Activated CD4-positive, alpha-beta memory T cell treated with anti-CD3 and anti-CD28 coated beads for 36 hours (primary cell): ENCODE measurements around the gene CEACAM3. TPM values are rescaled to one million over a fixed set of nuclear protein-coding genes. Genes with fewer than 3 reads are reported as not detected.
A peak's percentile ranks its signal among the peaks of the same experiment; 100 is the strongest.

Source experiments
- CTCF ChIA-PET: fragments of 350-600 bp; sonication (Branson Sonifier 250); formaldehyde crosslinking; loops from one replicate; lab custom pipeline; 2021; ENCODE audit warnings: antibody characterized with exemption, inconsistent platforms; lab: Charles Lee
- POLR2A ChIA-PET: fragments of 350-600 bp; sonication (Branson Sonifier 250); formaldehyde crosslinking; loops from one replicate; lab custom pipeline; 2021; ENCODE audit warnings: antibody characterized with exemption; lab: Charles Lee
- DNase-seq: peaks from one replicate; pipeline ENCODE4 v3.0.0-alpha.2; 2020
- H3K27ac Mint-ChIP-seq: one replicate; pipeline ENCODE4 v1.8.0; 2021; ENCODE audit warnings: mixed read lengths
- H3K27me3 Mint-ChIP-seq: one replicate; pipeline ENCODE4 v1.8.0; 2021; ENCODE audit warnings: mixed read lengths
- H3K36me3 Mint-ChIP-seq: one replicate; pipeline ENCODE4 v1.8.0; 2021; ENCODE audit warnings: mixed read lengths
- H3K4me1 Mint-ChIP-seq: one replicate; pipeline ENCODE4 v1.8.0; 2021; ENCODE audit warnings: low read depth, mixed read lengths
- H3K4me3 Mint-ChIP-seq: one replicate; pipeline ENCODE4 v1.8.0; 2021; ENCODE audit warnings: mild to moderate bottlenecking, mixed read lengths
- H3K9me3 Mint-ChIP-seq: one replicate; pipeline ENCODE4 v1.8.0; 2021; ENCODE audit warnings: mixed read lengths
- intact Hi-C: fragments of 100-400 bp; cut with micrococcal nuclease; formaldehyde crosslinking; loops from one replicate; pipeline ENCODE4 v1.15.1; 2023
- total RNA-seq, 2 experiments: library from RNA; stranded (reverse); gene quantifications; one replicate each; pipeline ENCODE4 v1.2.3, GENCODE V29; 2021

Gene CEACAM3
- total RNA-seq, 2 experiments from 2014 or later: not detected

DNA sequence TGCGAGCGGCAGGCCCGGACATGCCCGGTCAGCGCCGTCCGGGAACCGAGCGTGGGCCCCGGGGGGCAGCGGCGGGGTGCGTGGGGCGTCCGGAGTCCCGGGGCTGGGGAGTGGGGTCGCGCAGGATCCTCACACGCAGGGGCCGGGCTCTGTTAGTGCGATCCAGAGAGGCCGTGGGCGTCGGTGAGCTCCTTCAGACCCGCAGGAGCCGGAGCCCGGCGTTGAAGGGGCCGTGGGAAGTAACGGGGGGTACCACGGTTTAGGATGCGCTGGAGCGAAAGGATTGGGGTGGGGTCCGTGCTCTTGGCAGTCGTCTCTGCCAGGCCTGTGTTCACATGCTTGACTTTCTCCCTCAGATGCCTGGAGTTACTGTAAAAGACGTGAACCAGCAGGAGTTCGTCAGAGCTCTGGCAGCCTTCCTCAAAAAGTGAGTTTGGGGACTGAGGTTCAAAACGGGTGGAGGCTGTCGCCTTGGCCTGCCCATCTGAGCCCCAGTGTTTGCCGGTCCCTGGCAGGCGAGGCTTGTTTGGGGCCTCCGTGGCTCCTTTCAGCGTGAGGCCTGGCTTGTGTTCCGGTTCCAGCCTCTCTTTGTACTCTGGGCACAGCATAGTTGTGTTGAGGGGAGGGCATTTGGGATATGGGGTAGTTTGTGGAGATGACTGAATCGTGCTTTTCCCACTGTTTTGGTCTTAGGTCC, 64.2 kb downstream of the CEACAM3 start:
- POLR2A ChIA-PET: interaction anchor here (1.0 to 4.5 kb wide), 9 partner anchors 8 to 98 kb away, joined by 3 to 68 read pairs (median 13); partner anchors contain the start of genes CD79A and RABAC1
- intact Hi-C loops: loop anchor here (1.0 kb wide), 1 partner anchor 11 kb away; no protein-coding TSS in a partner anchor
- no peaks in the 10 kb centered on the region for H3K9me3 Mint-ChIP-seq
- peak overlapping the region; percentile 87 for H3K4me3 Mint-ChIP-seq
- CTCF ChIA-PET: interaction anchor here (0.8 to 4.2 kb wide), 14 partner anchors 11 to 496 kb away, joined by 3 to 51 read pairs (median 5); partner anchors contain the start of genes B9D2, ERFL and RABAC1
- peaks cover 47% of the 10 kb centered on the region for H3K36me3 Mint-ChIP-seq
- no peaks in the 10 kb centered on the region for H3K27me3 Mint-ChIP-seq
- H3K27ac Mint-ChIP-seq: peak overlapping the region; percentile 94
- peaks cover 46% of the 10 kb centered on the region for H3K4me1 Mint-ChIP-seq
- DNase-seq: peak; percentile 42

Other genes with a start within 250 kb of the CEACAM3 start
- gene CEACAM21, start 220.4 kb upstream of the CEACAM3 start, total RNA-seq: 10 to 100 TPM; 40.8 to 40.9 TPM
- gene CEACAM4, start 169.5 kb upstream of the CEACAM3 start, total RNA-seq: not detected
- not detected for gene CEACAM7, start 108.3 kb upstream of the CEACAM3 start, total RNA-seq
- not detected for gene CEACAM5, start 88.0 kb upstream of the CEACAM3 start, total RNA-seq
- not detected for gene CEACAM6, start 41.1 kb upstream of the CEACAM3 start, total RNA-seq
- gene LYPD4, start 48.1 kb downstream of the CEACAM3 start, total RNA-seq: not detected
- not detected for gene DMRTC2, start 48.5 kb downstream of the CEACAM3 start, total RNA-seq
- gene RPS19, start 63.7 kb downstream of the CEACAM3 start, total RNA-seq: 1,000 to 10,000 TPM; 3,181 to 3,314 TPM
- 1 to 10 TPM; 1.5 to 1.6 TPM for gene CD79A, start 80.7 kb downstream of the CEACAM3 start, total RNA-seq
- 100 to 1,000 TPM; 298 to 327 TPM for gene ARHGEF1, start 86.6 kb downstream of the CEACAM3 start, total RNA-seq
- gene ERFL, start 131.9 kb downstream of the CEACAM3 start, total RNA-seq: 1 to 10 TPM; 1.3 to 2.0 TPM
- 10 to 100 TPM; 64.9 to 68.4 TPM for gene RABAC1, start 162.7 kb downstream of the CEACAM3 start, total RNA-seq
- gene ATP1A3, start 197.6 kb downstream of the CEACAM3 start, total RNA-seq: under 1 TPM; 0.64 to 0.85 TPM